Omental fat pad (tissue), 4 donors: ENCODE data around the gene ENPP1. TPM values are rescaled to one million over a fixed set of nuclear protein-coding genes. Genes with fewer than 3 reads are reported as not detected.

Experiments
- ATAC-seq: fragments of 150-250 bp; one replicate; pipeline ENCODE4 v1.9.1; 2016; ENCODE audit warnings: mild to moderate bottlenecking, moderate library complexity; ENCODE audit not compliant: low FRiP score
- DNase-seq: peaks from one replicate; pipeline ENCODE4 v3.0.0-alpha.2; 2019; ENCODE audit warnings: low spot score
- CTCF ChIP-seq, 3 donors: fragments of 450-650 bp; IDR thresholded peaks; one replicate each; pipeline ENCODE4 v1.5.1; 2016 to 2017; ENCODE audit warnings: antibody characterized with exemption in 3 of 3, mild to moderate bottlenecking in 3 of 3, moderate library complexity in 2 of 3
- total RNA-seq, 4 donors: library from RNA; depleted of rRNA; stranded (reverse); fragments of >200 nt; gene quantifications; one replicate each; pipeline ENCODE4 v1.1.0, GENCODE V29; 2016

The ENPP1 gene
- total RNA-seq, 4 donors from 2014 or later, result 10.9 to 60.8 (median 19.3) TPM

- ATAC-seq (no peak), DNase-seq (no peak)
- TF ChIP-seq CTCF (IDR thresholded peaks at IDR 0.05), result no peak
These were observed 34.4 kb upstream of the ENPP1 start for GRCh38 chr6:131773284-131773950.

DNA sequence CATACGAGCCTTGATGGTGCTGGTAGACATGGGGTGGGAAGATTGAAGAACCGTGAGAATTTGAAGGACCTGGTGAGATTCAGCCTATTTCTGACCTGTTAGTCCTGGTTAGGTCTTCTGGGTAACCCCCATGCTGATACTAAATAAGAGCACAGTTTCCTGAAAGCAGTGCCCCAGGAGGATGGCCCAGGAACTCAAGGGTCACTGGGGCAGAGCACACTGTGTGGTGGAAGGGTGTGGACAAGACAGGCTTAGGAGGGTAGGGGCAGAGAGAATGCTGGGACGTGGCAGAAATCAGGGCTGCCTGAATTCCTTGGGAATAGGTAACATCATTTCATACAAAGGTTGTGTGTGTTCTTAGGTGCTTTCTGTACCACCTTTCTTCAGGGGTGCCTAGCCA is 31.9 kb upstream of the ENPP1 start:
- DNase-seq (no peak), ATAC-seq (no peak)
- TF ChIP-seq CTCF (IDR thresholded peaks at IDR 0.05), result no peak

DNA sequence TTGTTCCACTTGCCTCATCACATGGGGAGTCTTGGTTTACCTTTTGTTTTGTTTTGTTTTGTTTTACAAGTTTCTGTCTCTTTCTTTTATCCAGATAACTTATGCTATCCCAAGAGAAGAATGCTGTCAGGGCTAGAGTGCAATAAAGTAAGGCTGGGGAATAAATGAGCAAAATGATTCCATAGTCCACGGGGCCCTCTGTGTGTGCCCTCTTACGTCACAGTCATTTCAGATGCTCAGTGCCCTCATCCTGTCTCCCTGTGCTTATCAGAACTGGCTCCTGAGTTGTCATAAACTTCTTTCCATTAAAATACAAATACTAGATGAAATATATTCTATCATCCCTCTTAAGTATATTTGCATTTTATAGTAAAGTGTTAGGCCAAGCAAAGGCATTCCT is 30.8 kb upstream of the ENPP1 start:
- ATAC-seq (no peak), DNase-seq (no peak)
- no peak for TF ChIP-seq CTCF (IDR thresholded peaks at IDR 0.05)

GRCh38 chr6:131778169-131778568 is 29.7 kb upstream of the ENPP1 start:
- ATAC-seq (no peak), DNase-seq (no peak)
- no peak for TF ChIP-seq CTCF (IDR thresholded peaks at IDR 0.05)

- TF ChIP-seq CTCF (IDR thresholded peaks at IDR 0.05), result no peak
These were observed 28.5 kb upstream of the ENPP1 start for GRCh38 chr6:131779304-131779703.

GRCh38 chr6:131780600-131780999 is 27.2 kb upstream of the ENPP1 start:
- no peak for DNase-seq
- ATAC-seq, result no peak
- TF ChIP-seq CTCF (IDR thresholded peaks at IDR 0.05), result no peak

More at GRCh38 chr6:131779304-131779703, 28.5 kb upstream of the ENPP1 start:
- DNase-seq (no peak), ATAC-seq (no peak)

DNA sequence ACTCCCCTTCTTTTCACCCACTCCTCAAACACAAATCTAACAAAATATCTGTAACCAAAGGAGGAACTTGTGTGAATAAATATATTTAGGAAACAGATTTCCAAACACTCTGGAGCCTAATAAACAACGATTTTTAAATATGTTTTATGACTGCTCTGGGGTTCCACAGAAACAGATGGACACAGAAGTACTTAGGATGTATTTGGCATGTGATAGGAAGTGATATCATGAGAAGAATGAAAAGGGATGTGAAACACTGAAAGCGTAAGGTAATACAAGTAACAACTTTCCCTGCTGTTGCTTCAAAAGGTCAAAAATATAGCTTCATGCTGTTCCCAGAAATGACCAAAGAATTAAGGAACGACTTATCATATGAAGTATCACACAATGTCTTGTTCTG is 26.1 kb upstream of the ENPP1 start:
- DNase-seq, result no peak
- ATAC-seq, result no peak
- no peak for TF ChIP-seq CTCF (IDR thresholded peaks at IDR 0.05)
